IMR-90 (cell line): Measurements from ENCODE around the gene EP300. TPM values are rescaled to one million over a fixed set of nuclear protein-coding genes. Genes with fewer than 3 reads are reported as not detected.
"Not testable (repeated sequence)": the region's sequence is repeated elsewhere in the genome, so short reads cannot be mapped to it uniquely, and the experiment has no call there.

Experiments used
- ATAC-seq: fragments of 200-7000 bp; cut with Tn5 transposase; 2 replicates; pipeline ENCODE4 v1.9.1; 2020; ENCODE audit warnings: low read depth, mild to moderate bottlenecking, moderate library complexity
- BruUV-seq: library from RNA; stranded (reverse); fragments of 400-500 nt; replicated peaks from 2 replicates; lab custom pipeline; 2021; lab: Mats Ljungman, UMichigan
- CTCF ChIA-PET: fragments of 300-600 bp; formaldehyde crosslinking; extraction: SDS; loops from one replicate; lab custom pipeline; 2021; ENCODE audit warnings: antibody characterized with exemption; lab: Yijun Ruan, JAX
- POLR2A ChIA-PET: fragments of 300-600 bp; sonication (Branson Sonifier 250); formaldehyde crosslinking; loops from one replicate; lab custom pipeline; 2022; ENCODE audit warnings: antibody characterized with exemption; ENCODE audit not compliant: unreplicated experiment; lab: Charles Lee
- DNase-seq: peaks from one replicate; pipeline ENCODE4 v3.0.0; 2013
- H2AFZ ChIP-seq: replicated peaks from 2 replicates; pipeline ENCODE3; 2013; ENCODE audit warnings: low read length, mild to moderate bottlenecking; ENCODE audit not compliant: poor library complexity
- H2AK5ac ChIP-seq: 2 replicates; pipeline ENCODE4 v1.6.1; 2013; ENCODE audit warnings: low read depth, low read length, inconsistent platforms
- H2AK9ac ChIP-seq: replicated peaks from 2 replicates; pipeline ENCODE3; 2013; ENCODE audit warnings: mild to moderate bottlenecking, low read depth, low read length, moderate library complexity; ENCODE audit not compliant: poor library complexity
- H2BK120ac ChIP-seq: 2 replicates; pipeline ENCODE4 v1.6.1; 2013; ENCODE audit warnings: low read depth, low read length, inconsistent platforms
- H2BK15ac ChIP-seq: 3 replicates; pipeline ENCODE4 v1.6.1; 2013; ENCODE audit warnings: low read depth, low read length, inconsistent platforms
- H2BK20ac ChIP-seq: 2 replicates; pipeline ENCODE4 v1.6.1; 2013; ENCODE audit warnings: low read depth, mild to moderate bottlenecking, inconsistent platforms, low read length, moderate library complexity
- H2BK5ac ChIP-seq: 2 replicates; pipeline ENCODE4 v1.6.1; 2013; ENCODE audit warnings: mild to moderate bottlenecking, low read depth, low read length, inconsistent platforms; ENCODE audit not compliant: poor library complexity, severe bottlenecking
- H3K14ac ChIP-seq: replicated peaks from 2 replicates; pipeline ENCODE4 v1.6.1; 2013; ENCODE audit warnings: low read depth, low read length, inconsistent platforms
- H3K18ac ChIP-seq: 2 replicates; pipeline ENCODE4 v1.6.1; 2013; ENCODE audit warnings: low read depth, low read length, control low read depth
- H3K23ac ChIP-seq: 2 replicates; pipeline ENCODE4 v1.6.1; 2013; ENCODE audit warnings: low read depth, low read length, inconsistent platforms
- H3K27ac ChIP-seq: 2 replicates; pipeline ENCODE4 v1.5.1; 2013; ENCODE audit warnings: mild to moderate bottlenecking, control low read depth, low read length; ENCODE audit not compliant: insufficient read depth
- H3K27me3 ChIP-seq: 2 replicates; pipeline ENCODE4 v1.6.1; 2013; ENCODE audit warnings: low read length; ENCODE audit not compliant: control insufficient read depth, insufficient read depth
- H3K36me3 ChIP-seq: 2 replicates; pipeline ENCODE4 v1.6.1; 2013; ENCODE audit warnings: low read length, mixed read lengths; ENCODE audit not compliant: control insufficient read depth, insufficient read depth
- H3K4ac ChIP-seq: 2 replicates; pipeline ENCODE4 v1.6.1; 2013; ENCODE audit warnings: low read depth, low read length, inconsistent platforms
- H3K4me1 ChIP-seq: 2 replicates; pipeline ENCODE4 v1.6.1; 2013; ENCODE audit warnings: low read length, mixed read lengths; ENCODE audit not compliant: control insufficient read depth, insufficient read depth
- H3K4me2 ChIP-seq: 2 replicates; pipeline ENCODE4 v1.6.1; 2013; ENCODE audit warnings: low read depth, mild to moderate bottlenecking, control low read depth, low read length, moderate library complexity
- H3K4me3 ChIP-seq: 2 replicates; pipeline ENCODE4 v1.5.1; 2013; ENCODE audit warnings: low read depth, mild to moderate bottlenecking, control low read depth, low read length, moderate library complexity; ENCODE audit not compliant: insufficient read depth
- H3K56ac ChIP-seq: 2 replicates; pipeline ENCODE4 v1.6.1; 2013; ENCODE audit warnings: low read length, inconsistent platforms; ENCODE audit not compliant: insufficient read depth; ENCODE audit errors: extremely low read depth
- H3K79me1 ChIP-seq, 2 experiments: 2 replicates each; pipeline ENCODE4 v1.6.1; 2013; ENCODE audit warnings: low read length in 2 of 2, inconsistent platforms in 1 of 2, low read depth in 1 of 2
- H3K9ac ChIP-seq: 2 replicates; pipeline ENCODE4 v1.6.1; 2013; ENCODE audit warnings: low read depth, low read length, control low read depth
- H3K9me1 ChIP-seq: 2 replicates; pipeline ENCODE4 v1.6.1; 2013; ENCODE audit warnings: low read length, inconsistent platforms; ENCODE audit not compliant: insufficient read depth
- H3K9me3 ChIP-seq: 2 replicates; pipeline ENCODE4 v1.6.1; 2013; ENCODE audit warnings: low read length; ENCODE audit not compliant: control insufficient read depth, insufficient read depth
- H4K20me1 ChIP-seq: 2 replicates; pipeline ENCODE4 v1.6.1; 2013; ENCODE audit warnings: low read length, inconsistent platforms; ENCODE audit not compliant: insufficient read depth
- H4K5ac ChIP-seq: 2 replicates; pipeline ENCODE4 v1.6.1; 2013; ENCODE audit warnings: mild to moderate bottlenecking, low read depth, low read length, control low read depth
- H4K8ac ChIP-seq, 2 experiments: 2 replicates each; pipeline ENCODE4 v1.6.1; 2013; ENCODE audit warnings: low read depth in 2 of 2, low read length in 2 of 2, control low read depth in 1 of 2, inconsistent platforms in 1 of 2
- H4K91ac ChIP-seq: 2 replicates; pipeline ENCODE4 v1.6.1; 2013; ENCODE audit warnings: low read depth, low read length, inconsistent platforms; ENCODE audit not compliant: insufficient read depth
- WGBS, 2 experiments: methylation state at CpG; one replicate each; pipeline versions ENCODE4 v1.1.5 to v1.1.7; 2013; ENCODE audit warnings: missing lambda C conversion rate in 2 of 2; ENCODE audit not compliant: insufficient read length in 1 of 2; ENCODE audit errors: extremely low coverage in 2 of 2; 5-methylcytosine and 5-hydroxymethylcytosine counted together
- dilution Hi-C: fragments of 300-500 bp; cut with HindIII; formaldehyde crosslinking; loops from one replicate; pipeline ENCODE4 v1.14.3; 2018; ENCODE audit warnings: low sequenced_read_pairs; ENCODE audit not compliant: unreplicated experiment
- in situ Hi-C: fragments of 300-500 bp; cut with MboI; formaldehyde crosslinking; loops from 3 replicates; pipeline ENCODE4 v1.14.3; 2019; ENCODE audit warnings: low sequenced_read_pairs, inconsistent platforms, mixed read lengths
- intact Hi-C: fragments of 100-400 bp; cut with micrococcal nuclease; formaldehyde crosslinking; loops from 2 replicates; pipeline ENCODE4 v1.10.0; 2022
- polyA plus RNA-seq, 3 experiments: library from polyadenylated mRNA; depleted of rRNA; stranded (reverse); fragments of >200 nt; gene quantifications; 2 replicates each; pipeline ENCODE4 v1.2.3, GENCODE V29; 2012; ENCODE audit warnings: low replicate concordance in 1 of 3
- total RNA-seq: library from RNA; depleted of rRNA; stranded (reverse); fragments of >200 nt; gene quantifications from 2 replicates; pipeline ENCODE4 v1.2.3, GENCODE V29; 2012

Gene EP300
- total and polyA plus RNA-seq, 2 of the 4 experiments (the other 2 are of a cell fraction): 23.3 to 27.4 TPM

DNA sequence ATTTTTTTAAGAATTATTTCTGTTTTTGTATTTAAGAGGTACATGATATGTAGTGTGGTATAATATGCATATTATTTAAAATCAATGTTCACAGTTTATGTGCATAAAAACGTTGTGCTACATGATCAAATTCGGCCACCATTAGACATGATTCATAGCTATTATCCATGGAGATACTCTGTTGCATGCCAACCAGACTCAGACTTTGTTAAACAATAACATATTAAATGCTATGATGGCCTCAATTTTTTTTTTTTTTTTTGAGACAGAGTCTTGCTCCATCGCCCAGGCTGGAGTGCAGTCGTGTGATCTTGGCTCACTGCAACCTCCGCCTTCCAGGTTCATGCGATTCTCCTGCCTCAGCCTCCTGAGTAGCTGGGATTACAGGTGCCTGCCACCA is 53.5 kb downstream of the EP300 start:
- H4K5ac ChIP-seq, H4K20me1 ChIP-seq, H3K18ac ChIP-seq, H4K91ac ChIP-seq, H2BK15ac ChIP-seq, H3K4me2 ChIP-seq, in situ Hi-C loops, DNase-seq, dilution Hi-C loops, H2BK20ac ChIP-seq, BruUV-seq, H3K9me3 ChIP-seq, H3K27me3 ChIP-seq, H3K56ac ChIP-seq, H2BK5ac ChIP-seq, H2AK9ac ChIP-seq, H3K14ac ChIP-seq, H2AK5ac ChIP-seq, H3K4me1 ChIP-seq, H3K23ac ChIP-seq, POLR2A ChIA-PET, H2AFZ ChIP-seq, ATAC-seq, CTCF ChIA-PET, H3K4me3 ChIP-seq, H3K9me1 ChIP-seq, H3K27ac ChIP-seq, H2BK120ac ChIP-seq, H4K8ac ChIP-seq, H3K4ac ChIP-seq, H3K9ac ChIP-seq: not testable (repeated sequence)
- intact Hi-C loops: loop anchor here (10.0 kb wide), 1 partner anchor 301 kb away; no protein-coding TSS in a partner anchor
- no CpG with 5 or more reads among the region's 6 CpGs for WGBS, 2 experiments
- peaks cover 53% of the 10 kb centered on the region for H3K36me3 ChIP-seq
- H3K79me1 ChIP-seq: peaks cover 22 to 30% of the 10 kb centered on the region in 2 experiments
